H9 (cell line): ENCODE data around the gene CCDC180. TPM values are rescaled to one million over a fixed set of nuclear protein-coding genes. Genes with fewer than 3 reads are reported as not detected.

Experiments
- DNase-seq: peaks from one replicate; pipeline ENCODE4 v3.0.0-alpha.2; 2017
- H2AFZ ChIP-seq: one replicate; pipeline ENCODE4 v1.6.1; 2013; ENCODE audit warnings: mild to moderate bottlenecking, low read length, control low read depth, moderate library complexity
- H2AK5ac ChIP-seq: 2 replicates; pipeline ENCODE4 v1.6.1; 2013; ENCODE audit warnings: low read length, control low read depth, mixed read lengths; ENCODE audit not compliant: insufficient read length
- H2BK120ac ChIP-seq: one replicate; pipeline ENCODE4 v1.6.1; 2013; ENCODE audit warnings: low read depth, mild to moderate bottlenecking, low read length, control low read depth, inconsistent platforms; ENCODE audit not compliant: poor library complexity, severe bottlenecking
- H2BK12ac ChIP-seq: 2 replicates; pipeline ENCODE4 v1.6.1; 2013; ENCODE audit warnings: low read length, control low read depth, mixed read lengths, low read depth; ENCODE audit not compliant: insufficient read length
- H2BK15ac ChIP-seq: 2 replicates; pipeline ENCODE4 v1.6.1; 2013; ENCODE audit warnings: low read depth, low read length, control low read depth
- H2BK20ac ChIP-seq: one replicate; pipeline ENCODE4 v1.6.1; 2013; ENCODE audit warnings: low read depth, mild to moderate bottlenecking, low read length, control low read depth, inconsistent platforms; ENCODE audit not compliant: poor library complexity, severe bottlenecking
- H2BK5ac ChIP-seq: 2 replicates; pipeline ENCODE4 v1.6.1; 2013; ENCODE audit warnings: low read length, control low read depth, mixed read lengths; ENCODE audit not compliant: insufficient read length
- H3K14ac ChIP-seq: 2 replicates; pipeline ENCODE4 v1.6.1; 2013; ENCODE audit warnings: low read length, control low read depth; ENCODE audit not compliant: insufficient read depth
- H3K18ac ChIP-seq: 2 replicates; pipeline ENCODE4 v1.6.1; 2013; ENCODE audit warnings: low read depth, mild to moderate bottlenecking, mixed read lengths, low read length, control low read depth; ENCODE audit not compliant: insufficient read length
- H3K23ac ChIP-seq: 2 replicates; pipeline ENCODE4 v1.6.1; 2013; ENCODE audit warnings: low read length, control low read depth, mixed read lengths, low read depth; ENCODE audit not compliant: insufficient read length
- H3K23me2 ChIP-seq: 2 replicates; pipeline ENCODE4 v1.6.1; 2013; ENCODE audit warnings: low read depth, mild to moderate bottlenecking, mixed read lengths, low read length, control low read depth; ENCODE audit not compliant: insufficient read length, poor library complexity, severe bottlenecking
- H3K27ac ChIP-seq: 2 replicates; pipeline ENCODE4 v1.5.1; 2013; ENCODE audit warnings: low read length, control low read depth, mixed read lengths, low read depth; ENCODE audit not compliant: insufficient read length
- H3K27me3 ChIP-seq: 2 replicates; pipeline ENCODE4 v1.6.1; 2013; ENCODE audit warnings: low read length, control low read depth, inconsistent platforms; ENCODE audit not compliant: insufficient read depth
- H3K4ac ChIP-seq: 2 replicates; pipeline ENCODE4 v1.6.1; 2013; ENCODE audit warnings: low read depth, mild to moderate bottlenecking, control low read depth, inconsistent platforms, low read length, moderate library complexity
- H3K4me1 ChIP-seq: 2 replicates; pipeline ENCODE4 v1.6.1; 2013; ENCODE audit warnings: low read length, control low read depth, inconsistent platforms; ENCODE audit not compliant: insufficient read depth
- H3K4me2 ChIP-seq: 2 replicates; pipeline ENCODE4 v1.6.1; 2013; ENCODE audit warnings: low read length, control low read depth, mixed read lengths; ENCODE audit not compliant: insufficient read length, insufficient read depth
- H3K56ac ChIP-seq: 2 replicates; pipeline ENCODE4 v1.6.1; 2013; ENCODE audit warnings: low read depth, mild to moderate bottlenecking, mixed read lengths, low read length, control low read depth; ENCODE audit not compliant: insufficient read length
- H3K79me1 ChIP-seq: 2 replicates; pipeline ENCODE4 v1.6.1; 2013; ENCODE audit warnings: low read depth, mild to moderate bottlenecking, moderate library complexity, low read length, control low read depth, inconsistent platforms; ENCODE audit not compliant: insufficient read depth, poor library complexity, severe bottlenecking
- H3K79me2 ChIP-seq: 2 replicates; pipeline ENCODE4 v1.6.1; 2013; ENCODE audit warnings: low read length, control low read depth, inconsistent platforms; ENCODE audit not compliant: insufficient read depth
- H3K9ac ChIP-seq: 2 replicates; pipeline ENCODE4 v1.6.1; 2013; ENCODE audit warnings: low read length, control low read depth, mixed read lengths; ENCODE audit not compliant: insufficient read length; ENCODE audit errors: extremely low read depth
- H3K9me3 ChIP-seq: one replicate; pipeline ENCODE4 v1.6.1; 2013; ENCODE audit warnings: low read depth, low read length, inconsistent platforms; ENCODE audit not compliant: control insufficient read depth
- H3T11ph ChIP-seq: one replicate; pipeline ENCODE4 v1.6.1; 2013; ENCODE audit warnings: mild to moderate bottlenecking, low read length, control low read depth, inconsistent platforms
- H4K20me1 ChIP-seq: one replicate; pipeline ENCODE4 v1.6.1; 2013; ENCODE audit not compliant: control insufficient read depth, insufficient read length, insufficient read depth
- H4K5ac ChIP-seq: 2 replicates; pipeline ENCODE4 v1.6.1; 2013; ENCODE audit warnings: low read depth, mild to moderate bottlenecking, mixed read lengths, low read length, control low read depth; ENCODE audit not compliant: insufficient read length
- H4K8ac ChIP-seq: replicated peaks from 2 replicates; pipeline ENCODE4 v1.6.1; 2013; ENCODE audit warnings: low read length, control low read depth, mixed read lengths, low read depth; ENCODE audit not compliant: insufficient read length
- H4K91ac ChIP-seq: 2 replicates; pipeline ENCODE4 v1.6.1; 2013; ENCODE audit warnings: low read depth, mild to moderate bottlenecking, moderate library complexity, mixed read lengths, low read length, control low read depth; ENCODE audit not compliant: insufficient read length
- H3K27ac Mint-ChIP-seq, 3 experiments: 2 replicates in 2 of 3; 3 replicates in 1 of 3; pipeline ENCODE4 v1.8.0; 2020 to 2021; ENCODE audit warnings: mixed read lengths in 3 of 3, mild to moderate bottlenecking in 1 of 3, moderate library complexity in 1 of 3
- H3K27me3 Mint-ChIP-seq: 2 replicates; pipeline ENCODE4 v1.8.0; 2021; ENCODE audit warnings: low read depth, mild to moderate bottlenecking, moderate library complexity, mixed read lengths
- H3K36me3 Mint-ChIP-seq, 3 experiments: 2 replicates in 2 of 3; 3 replicates in 1 of 3; pipeline ENCODE4 v1.8.0; 2020 to 2021; ENCODE audit warnings: low read depth in 3 of 3, mixed read lengths in 3 of 3; ENCODE audit not compliant: insufficient read depth in 1 of 3
- H3K4me1 Mint-ChIP-seq, 2 experiments: 2 replicates each; pipeline ENCODE4 v1.8.0; 2020; ENCODE audit warnings: mixed read lengths in 2 of 2
- H3K4me3 Mint-ChIP-seq, 2 experiments: 2 replicates in 1 of 2; 3 replicates in 1 of 2; pipeline ENCODE4 v1.8.0; 2020 to 2021; ENCODE audit warnings: mild to moderate bottlenecking in 2 of 2, mixed read lengths in 2 of 2, moderate library complexity in 1 of 2
- H3K9me3 Mint-ChIP-seq, 2 experiments: 2 replicates in 1 of 2; 3 replicates in 1 of 2; pipeline ENCODE4 v1.8.0; 2020; ENCODE audit warnings: mild to moderate bottlenecking in 2 of 2, mixed read lengths in 2 of 2, moderate library complexity in 1 of 2
- WGBS: extraction: QIAGEN DNeasy Blood & Tissue Kit; methylation state at CpG from one replicate; pipeline ENCODE4 v1.1.7; 2013; ENCODE audit warnings: missing lambda C conversion rate, low lambda C conversion rate, mixed read lengths; ENCODE audit not compliant: insufficient read length; ENCODE audit errors: extremely low coverage; 5-methylcytosine and 5-hydroxymethylcytosine counted together
- total RNA-seq: library from RNA; stranded (reverse); gene quantifications from 2 replicates; pipeline ENCODE4 v1.2.1, GENCODE V29; 2021
- TF ChIP-seq, protein P1 (sequence below): fragments of 200-600 bp; sonication (generic); conservative IDR thresholded peaks from 3 replicates; pipeline ENCODE4 v1.8.0; 2021; ENCODE audit warnings: antibody characterized with exemption, mild to moderate bottlenecking

CCDC180 gene
- total RNA-seq, 1 experiment from 2014 or later: 5.9 TPM

DNA sequence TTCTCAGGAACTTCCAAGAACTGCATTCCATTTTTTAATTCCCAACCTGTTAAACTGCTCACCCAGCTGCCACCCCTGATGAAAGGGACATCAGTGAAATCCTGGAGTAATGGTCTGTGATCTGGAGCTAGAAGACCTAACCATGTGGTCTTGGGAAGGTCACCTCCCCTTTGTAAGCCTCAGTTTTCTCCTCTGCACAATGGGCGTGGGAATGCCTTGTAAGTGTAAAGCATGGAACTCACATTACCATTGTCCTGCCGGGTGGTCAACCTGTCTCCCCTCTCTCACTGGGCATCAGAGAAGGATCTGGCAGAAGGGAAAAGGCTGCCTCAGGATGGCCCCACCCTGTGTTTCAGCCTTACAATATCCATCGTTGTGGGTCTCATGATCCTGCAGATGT, 15.3 kb upstream of the CCDC180 start:
- Histone ChIP-seq H3K23me2 (no peaks in the 10 kb centered on the region), H2BK120ac (no peak overlapping the region), H3K4ac (no peak overlapping the region), H3T11ph (no peak overlapping the region), H2BK5ac (no peak overlapping the region), H4K5ac (no peak overlapping the region), H3K18ac (no peak overlapping the region), H3K4me2 (no peak overlapping the region), H3K27ac (no peak overlapping the region), H4K91ac (no peak overlapping the region), H2AK5ac (no peak overlapping the region), H3K4me1 (peaks cover 2% of the 10 kb centered on the region; the same call in 1 of the 2 replicates), H2AFZ (no peak overlapping the region), H3K14ac (no peak overlapping the region), H3K79me2 (no peaks in the 10 kb centered on the region), H3K27me3 (no peaks in the 10 kb centered on the region), H3K23ac (no peak overlapping the region), H4K8ac (no peak overlapping the region), H3K56ac (no peak overlapping the region), H3K9me3 (no peaks in the 10 kb centered on the region), H2BK15ac (no peak overlapping the region), H3K79me1 (no peaks in the 10 kb centered on the region), H4K20me1 (no peaks in the 10 kb centered on the region), H2BK12ac (no peak overlapping the region), H3K9ac (no peak overlapping the region), H2BK20ac (no peak overlapping the region)
- TF ChIP-seq, protein P1, sequence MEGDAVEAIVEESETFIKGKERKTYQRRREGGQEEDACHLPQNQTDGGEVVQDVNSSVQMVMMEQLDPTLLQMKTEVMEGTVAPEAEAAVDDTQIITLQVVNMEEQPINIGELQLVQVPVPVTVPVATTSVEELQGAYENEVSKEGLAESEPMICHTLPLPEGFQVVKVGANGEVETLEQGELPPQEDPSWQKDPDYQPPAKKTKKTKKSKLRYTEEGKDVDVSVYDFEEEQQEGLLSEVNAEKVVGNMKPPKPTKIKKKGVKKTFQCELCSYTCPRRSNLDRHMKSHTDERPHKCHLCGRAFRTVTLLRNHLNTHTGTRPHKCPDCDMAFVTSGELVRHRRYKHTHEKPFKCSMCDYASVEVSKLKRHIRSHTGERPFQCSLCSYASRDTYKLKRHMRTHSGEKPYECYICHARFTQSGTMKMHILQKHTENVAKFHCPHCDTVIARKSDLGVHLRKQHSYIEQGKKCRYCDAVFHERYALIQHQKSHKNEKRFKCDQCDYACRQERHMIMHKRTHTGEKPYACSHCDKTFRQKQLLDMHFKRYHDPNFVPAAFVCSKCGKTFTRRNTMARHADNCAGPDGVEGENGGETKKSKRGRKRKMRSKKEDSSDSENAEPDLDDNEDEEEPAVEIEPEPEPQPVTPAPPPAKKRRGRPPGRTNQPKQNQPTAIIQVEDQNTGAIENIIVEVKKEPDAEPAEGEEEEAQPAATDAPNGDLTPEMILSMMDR: no peak
- Mint-ChIP-seq H3K27ac (no peak overlapping the region; a peak in 1 of 7 replicates), H3K4me3 (no peak overlapping the region), H3K9me3 (peaks cover 3 to 7% of the 10 kb centered on the region in 2 experiments; a peak in 3 of 5 replicates), H3K27me3 (no peaks in the 10 kb centered on the region), H3K4me1 (peaks cover 3 to 12% of the 10 kb centered on the region in 2 experiments; a peak in 2 of 4 replicates), H3K36me3 (peaks cover 40 to 64% (median 62%) of the 10 kb centered on the region in 3 experiments)
- no CpG with 5 or more reads among the region's 3 CpGs for WGBS
- no peak for DNase-seq
